Thoracic aorta (tissue), 2 donors: ENCODE data around the gene APEX2. TPM values are rescaled to one million over a fixed set of nuclear protein-coding genes. Genes with fewer than 3 reads are reported as not detected.
A peak's percentile ranks its signal among the peaks of the same experiment; 100 is the strongest.

Experiments used
- ATAC-seq: fragments of 150-250 bp; one replicate; pipeline ENCODE4 v1.8.0; 2017; ENCODE audit warnings: low read depth; ENCODE audit not compliant: insufficient number of reproducible peaks, low FRiP score
- DNase-seq: peaks from one replicate; pipeline ENCODE4 v3.0.0-alpha.2; 2020; ENCODE audit warnings: low spot score
- H3K27ac ChIP-seq, 2 donors: fragments of 200-600 bp; sonication (generic); 1 replicate in 1 of 2; 2 replicates in 1 of 2; pipeline ENCODE4 v1.5.1; 2016; ENCODE audit warnings: mild to moderate bottlenecking in 2 of 2, moderate library complexity in 2 of 2
- H3K27me3 ChIP-seq: fragments of 200-600 bp; sonication (generic); replicated peaks from 2 replicates; pipeline ENCODE4 v1.6.0; 2016; ENCODE audit warnings: mild to moderate bottlenecking; ENCODE audit not compliant: insufficient read depth
- H3K36me3 ChIP-seq: fragments of 200-600 bp; sonication (generic); one replicate; pipeline ENCODE4 v1.5.1; 2016
- H3K4me1 ChIP-seq, 2 donors: fragments of 200-600 bp; sonication (generic); 1 replicate in 1 of 2; 2 replicates in 1 of 2; pipeline versions ENCODE4 v1.5.1 to v1.6.0; 2016; ENCODE audit warnings: low read depth in 2 of 2, mild to moderate bottlenecking in 1 of 2; ENCODE audit not compliant: control insufficient read depth in 1 of 2
- H3K4me3 ChIP-seq: fragments of 200-600 bp; sonication (generic); 2 replicates; pipeline ENCODE4 v1.5.1; 2016; ENCODE audit warnings: mild to moderate bottlenecking
- H3K9me3 ChIP-seq: fragments of 200-600 bp; sonication (generic); 2 replicates; pipeline ENCODE4 v1.5.1; 2016
- CTCF ChIP-seq: fragments of 200-600 bp; sonication (generic); IDR thresholded peaks from one replicate; pipeline ENCODE4 v1.5.1; 2019; ENCODE audit warnings: antibody characterized with exemption
- total RNA-seq, 2 donors: library from RNA; depleted of rRNA; stranded (reverse); fragments of >200 nt; gene quantifications; one replicate each; pipeline versions ENCODE4 v1.1.0 to v1.2.3, GENCODE V29; 2016

APEX2 gene
- 1 to 10 TPM; 6.8 to 9.6 TPM for total RNA-seq

- no peak for TF ChIP-seq CTCF
- H3K4me1 ChIP-seq, result peaks cover 3 to 9% of the 10 kb centered on the region in 2 donors
- peak within 1 kb of the TSS; percentile 66 to 89 for H3K27ac ChIP-seq
- H3K4me3 ChIP-seq, result peak within 1 kb of the TSS; percentile 77
- no peaks in the 10 kb centered on the region for H3K9me3 ChIP-seq
- peaks cover 4% of the 10 kb centered on the region for H3K36me3 ChIP-seq
- no peaks in the 10 kb centered on the region for H3K27me3 ChIP-seq
- ATAC-seq (peak; percentile 98), DNase-seq (peak; percentile 59)
Observed at GRCh38 chrX:54999717-55000598, at the start of gene APEX2. TSS of gene APEX2 (plus strand) at chrX:55000363. CDS start at chrX:55000423, 60 bp downstream.

GRCh38 chrX:54950730-54951375 is 49.3 kb upstream of the APEX2 start:
- no peak for DNase-seq
- Histone ChIP-seq H3K36me3 (no peaks in the 10 kb centered on the region), H3K27ac (no peak overlapping the region), H3K4me1 (no peaks in the 10 kb centered on the region), H3K9me3 (no peaks in the 10 kb centered on the region), H3K4me3 (no peak overlapping the region), H3K27me3 (no peaks in the 10 kb centered on the region)
- no peak for ATAC-seq
- no peak for TF ChIP-seq CTCF

- ATAC-seq, result no peak
Observed at GRCh38 chrX:54961750-54962149, 38.4 kb upstream of the APEX2 start.

GRCh38 chrX:54964766-54965497 is 35.2 kb upstream of the APEX2 start:
- Histone ChIP-seq H3K27me3 (no peaks in the 10 kb centered on the region), H3K9me3 (no peaks in the 10 kb centered on the region), H3K36me3 (no peaks in the 10 kb centered on the region), H3K4me1 (no peaks in the 10 kb centered on the region), H3K4me3 (no peak overlapping the region), H3K27ac (no peak overlapping the region)
- DNase-seq (no peak), ATAC-seq (no peak)
- no peak for TF ChIP-seq CTCF

More at GRCh38 chrX:54961750-54962149, 38.4 kb upstream of the APEX2 start:
- Histone ChIP-seq H3K4me1 (no peaks in the 10 kb centered on the region), H3K27ac (no peak overlapping the region), H3K4me3 (no peak overlapping the region), H3K27me3 (no peaks in the 10 kb centered on the region), H3K36me3 (no peaks in the 10 kb centered on the region), H3K9me3 (no peaks in the 10 kb centered on the region)
- DNase-seq, result no peak
- TF ChIP-seq CTCF, result no peak

GRCh38 chrX:54977387-54977786 is 22.8 kb upstream of the APEX2 start:
- Histone ChIP-seq H3K4me1 (no peaks in the 10 kb centered on the region), H3K27me3 (no peaks in the 10 kb centered on the region), H3K4me3 (no peak overlapping the region), H3K36me3 (no peaks in the 10 kb centered on the region), H3K9me3 (no peaks in the 10 kb centered on the region), H3K27ac (no peak overlapping the region)
- no peak for DNase-seq
- no peak for ATAC-seq
- no peak for TF ChIP-seq CTCF
